HepG2 (cell line): Measurements from ENCODE around the gene TICAM2. TPM values are rescaled to one million over a fixed set of nuclear protein-coding genes. Genes with fewer than 3 reads are reported as not detected.

ENCODE experiments used
- ATAC-seq: fragments of 200-7000 bp; cut with Tn5 transposase; 3 replicates; pipeline ENCODE4 v1.9.1; 2020; ENCODE audit warnings: mild to moderate bottlenecking, moderate library complexity
- BruUV-seq: library from RNA; stranded (reverse); fragments of 400-500 nt; replicated peaks from 2 replicates; lab custom pipeline; 2021; lab: Mats Ljungman, UMichigan
- CTCF ChIA-PET: fragments of 300-600 bp; formaldehyde crosslinking; extraction: SDS; loops from one replicate; lab custom pipeline; 2021; ENCODE audit warnings: low total read pairs, inconsistent platforms, low intra/inter-chr PET ratio; lab: Yijun Ruan, JAX
- POLR2A ChIA-PET: fragments of 350-600 bp; sonication (Branson Sonifier 250); formaldehyde crosslinking; loops from one replicate; lab custom pipeline; 2020; ENCODE audit warnings: antibody characterized with exemption, inconsistent platforms; lab: Yijun Ruan, JAX
- DNase-seq: peaks from one replicate; pipeline ENCODE4 v3.0.0-alpha.2; 2015; ENCODE audit warnings: low spot score
- FAIRE-seq: peaks from 3 replicates; lab custom pipeline; 2011; peaks lifted over from hg19 to GRCh38; lab: Jason Lieb, UNC
- H2AFZ ChIP-seq: one replicate; pipeline ENCODE4 v1.6.1; 2011; ENCODE audit warnings: low read length, inconsistent platforms
- H3K27ac ChIP-seq: fragments of 300-600 bp; 3 replicates; pipeline ENCODE4 v1.8.0; 2011; ENCODE audit warnings: mixed run types, mild to moderate bottlenecking, mixed read lengths, low read length, inconsistent platforms; ENCODE audit not compliant: insufficient read depth; ENCODE audit errors: extremely low read length
- H3K27me3 ChIP-seq, 2 experiments: fragments of 200-600 bp in 1 of 2; 2 replicates in 1 of 2; 3 replicates in 1 of 2; pipeline versions ENCODE4 v1.6.0 to v1.8.0; 2011; ENCODE audit warnings: low read length in 2 of 2, mild to moderate bottlenecking in 2 of 2, moderate library complexity in 2 of 2, inconsistent platforms in 1 of 2; ENCODE audit not compliant: insufficient read depth in 2 of 2, control insufficient read depth in 1 of 2
- H3K36me3 ChIP-seq, 2 experiments: fragments of 200-600 bp in 1 of 2; replicated peaks in 1 of 2; 2 replicates in 1 of 2; 3 replicates in 1 of 2; pipeline versions ENCODE4 v1.5.1 to v1.8.0; 2011; ENCODE audit warnings: low read length in 2 of 2, inconsistent platforms in 1 of 2; ENCODE audit not compliant: insufficient read depth in 2 of 2, control insufficient read depth in 1 of 2
- H3K4me1 ChIP-seq: 2 replicates; pipeline ENCODE4 v1.5.1; 2012; ENCODE audit warnings: low read length, inconsistent platforms; ENCODE audit not compliant: insufficient read depth
- H3K4me2 ChIP-seq: 2 replicates; pipeline ENCODE4 v1.6.0; 2011; ENCODE audit warnings: low read depth, low read length, inconsistent platforms
- H3K4me3 ChIP-seq, 3 experiments: fragments of 200-600 bp in 1 of 3; sonication (generic), shearing (Covaris generic) in 1 of 3; replicated peaks in 1 of 3; 2 replicates each; pipeline ENCODE4 v1.5.1; 2011 to 2016; ENCODE audit warnings: low read length in 3 of 3, inconsistent platforms in 2 of 3, low read depth in 2 of 3, mild to moderate bottlenecking in 2 of 3, control low read depth in 1 of 3, mixed read lengths in 1 of 3; ENCODE audit not compliant: insufficient read depth in 1 of 3
- H3K79me2 ChIP-seq: one replicate; pipeline ENCODE4 v1.6.1; 2011; ENCODE audit warnings: low read length, inconsistent platforms; ENCODE audit not compliant: insufficient read depth
- H3K9ac ChIP-seq: 2 replicates; pipeline ENCODE4 v1.6.0; 2011; ENCODE audit warnings: mild to moderate bottlenecking, low read depth, low read length, inconsistent platforms; ENCODE audit not compliant: insufficient read depth
- H3K9me3 ChIP-seq: 2 replicates; pipeline ENCODE4 v1.5.1; 2012; ENCODE audit warnings: mild to moderate bottlenecking, low read length
- H4K20me1 ChIP-seq: 2 replicates; pipeline ENCODE4 v1.6.0; 2011; ENCODE audit warnings: inconsistent platforms, mild to moderate bottlenecking, low read length, moderate library complexity; ENCODE audit not compliant: insufficient read depth
- DNMT1 ChIP-seq: sonication (generic); formaldehyde crosslinking; IDR thresholded peaks from 2 replicates; pipeline ENCODE4 v1.5.1; 2020; ENCODE audit warnings: mild to moderate bottlenecking, missing genetic modification reagents
- ISX ChIP-seq: sonication (generic); formaldehyde crosslinking; conservative IDR thresholded peaks from 2 replicates; pipeline ENCODE4 v1.5.0; 2020; ENCODE audit warnings: missing genetic modification reagents
- JUNB ChIP-seq: sonication (generic); formaldehyde crosslinking; IDR thresholded peaks from 2 replicates; pipeline ENCODE4 v1.8.0; 2022; ENCODE audit warnings: missing genetic modification reagents, mild to moderate bottlenecking, borderline replicate concordance
- KLF9 ChIP-seq: IDR thresholded peaks from 2 replicates; pipeline ENCODE4 v1.6.1; 2016; ENCODE audit warnings: low read depth
- NR3C1 ChIP-seq: sonication (generic); formaldehyde crosslinking; IDR thresholded peaks from 2 replicates; pipeline ENCODE4 v1.4.0; 2020; ENCODE audit warnings: missing genetic modification reagents
- PITX1 ChIP-seq: sonication (generic); formaldehyde crosslinking; IDR thresholded peaks from 2 replicates; pipeline ENCODE4 v1.5.1; 2020; ENCODE audit warnings: mild to moderate bottlenecking, missing genetic modification reagents
- POLR2G ChIP-seq: fragments of 200-400 bp; formaldehyde crosslinking; IDR thresholded peaks from 2 replicates; pipeline ENCODE4 v1.6.1; 2018; ENCODE audit warnings: mild to moderate bottlenecking, low read depth, low read length, moderate library complexity
- REPIN1 ChIP-seq: sonication (generic); formaldehyde crosslinking; IDR thresholded peaks from 2 replicates; pipeline ENCODE4 v1.8.0; 2022; ENCODE audit warnings: missing genetic modification reagents, low read depth, mild to moderate bottlenecking, borderline replicate concordance
- SP4 ChIP-seq: sonication (generic); formaldehyde crosslinking; IDR thresholded peaks from 2 replicates; pipeline ENCODE4 v1.8.1; 2023; ENCODE audit warnings: mild to moderate bottlenecking, missing genetic modification reagents
- TCF7 ChIP-seq: sonication (generic); IDR thresholded peaks from 2 replicates; pipeline ENCODE4 v1.6.1; 2016; ENCODE audit warnings: antibody characterized with exemption, low read depth
- XRCC5 ChIP-seq: fragments of 200-400 bp; formaldehyde crosslinking; optimal IDR thresholded peaks from 2 replicates; pipeline ENCODE3; 2017; ENCODE audit warnings: mild to moderate bottlenecking, low read length
- ZBTB21 ChIP-seq: sonication (generic); formaldehyde crosslinking; IDR thresholded peaks from 2 replicates; pipeline ENCODE4 v1.4.0; 2020; ENCODE audit warnings: missing genetic modification reagents
- ZBTB42 ChIP-seq: sonication (generic); formaldehyde crosslinking; IDR thresholded peaks from 2 replicates; pipeline ENCODE4 v1.5.0; 2020; ENCODE audit warnings: mild to moderate bottlenecking, missing genetic modification reagents
- ZFP82 ChIP-seq: sonication (generic); formaldehyde crosslinking; IDR thresholded peaks from 2 replicates; pipeline ENCODE4 v1.5.1; 2020; ENCODE audit warnings: mild to moderate bottlenecking, missing genetic modification reagents, borderline replicate concordance
- ZNF253 ChIP-seq: sonication (generic); formaldehyde crosslinking; IDR thresholded peaks from 2 replicates; pipeline ENCODE4 v1.8.0; 2022; ENCODE audit warnings: mild to moderate bottlenecking, missing genetic modification reagents, borderline replicate concordance
- ZNF383 ChIP-seq: sonication (generic); formaldehyde crosslinking; IDR thresholded peaks from 2 replicates; pipeline ENCODE4 v1.4.0; 2020; ENCODE audit warnings: missing genetic modification reagents, mild to moderate bottlenecking, borderline replicate concordance
- ZNF441 ChIP-seq: sonication (generic); formaldehyde crosslinking; IDR thresholded peaks from 2 replicates; pipeline ENCODE4 v1.7.0; 2021; ENCODE audit warnings: missing genetic modification reagents, borderline replicate concordance
- ZNF460 ChIP-seq: sonication (generic); formaldehyde crosslinking; IDR thresholded peaks from 2 replicates; pipeline ENCODE4 v1.5.1; 2020; ENCODE audit warnings: missing genetic modification reagents, mild to moderate bottlenecking, borderline replicate concordance
- ZNF543 ChIP-seq: sonication (generic); formaldehyde crosslinking; IDR thresholded peaks from 2 replicates; pipeline ENCODE4 v1.4.0; 2020; ENCODE audit warnings: mild to moderate bottlenecking, missing genetic modification reagents
- ZNF558 ChIP-seq: sonication (generic); formaldehyde crosslinking; IDR thresholded peaks from 2 replicates; pipeline ENCODE4 v1.9.0; 2022; ENCODE audit warnings: mild to moderate bottlenecking, missing genetic modification reagents, borderline replicate concordance
- ZNF607 ChIP-seq: sonication (generic); formaldehyde crosslinking; IDR thresholded peaks from 2 replicates; pipeline ENCODE4 v1.5.1; 2020; ENCODE audit warnings: missing genetic modification reagents, mild to moderate bottlenecking, borderline replicate concordance
- ZNF674 ChIP-seq: sonication (generic); formaldehyde crosslinking; IDR thresholded peaks from 2 replicates; pipeline ENCODE4 v1.5.0; 2020; ENCODE audit warnings: low read depth, mild to moderate bottlenecking, missing genetic modification reagents
- WGBS: methylation state at CpG from one replicate; pipeline ENCODE4 v1.1.6; 2017; ENCODE audit warnings: low lambda C conversion rate; 5-methylcytosine and 5-hydroxymethylcytosine counted together
- in situ Hi-C: cut with HindIII; loops from 2 replicates; pipeline ENCODE4 v1.10.0; 2017; ENCODE audit warnings: low pct_unique_long_range_greater_than_20kb; ENCODE audit not compliant: extremely low pct_ligation_motif_present
- intact Hi-C: fragments of 100-400 bp; cut with micrococcal nuclease; formaldehyde crosslinking; loops from one replicate; pipeline ENCODE4 v1.10.0; 2022; ENCODE audit not compliant: unreplicated experiment
- polyA plus RNA-seq, 8 experiments: library from polyadenylated mRNA; depleted of rRNA in 3 of 8; stranded (reverse) in 7 of 8; unstranded in 1 of 8; fragments of >200 nt; fragmentation: Illumina TruSeq in 4 of 8; extraction: Trizol in 4 of 8; gene quantifications; 2 replicates each; pipeline versions ENCODE4 v1.2.1 to v1.2.3, GENCODE V29; 2011 to 2016; ENCODE audit warnings: low read depth in 4 of 8, missing spikeins in 1 of 8, mixed read lengths in 1 of 8; ENCODE audit not compliant: insufficient read depth in 1 of 8
- total RNA-seq, 5 experiments: library from RNA; depleted of rRNA; stranded (reverse); fragments of >200 nt; fragmentation: Illumina TruSeq; extraction: Trizol; gene quantifications; 2 replicates each; pipeline ENCODE4 v1.2.3, GENCODE V29; 2016; ENCODE audit warnings: low read depth in 1 of 5
- TF ChIP-seq, protein P1 (sequence below): sonication (generic); formaldehyde crosslinking; IDR thresholded peaks from 2 replicates; pipeline ENCODE4 v1.8.0; 2022; ENCODE audit warnings: missing genetic modification reagents, mild to moderate bottlenecking, moderate library complexity, borderline replicate concordance

The TICAM2 gene
- total and polyA plus RNA-seq, 2 of the 13 experiments (the other 11 are each of a cell fraction or from before 2014, with no cell fraction given), result 0.04 TPM; not detected in 1

DNA sequence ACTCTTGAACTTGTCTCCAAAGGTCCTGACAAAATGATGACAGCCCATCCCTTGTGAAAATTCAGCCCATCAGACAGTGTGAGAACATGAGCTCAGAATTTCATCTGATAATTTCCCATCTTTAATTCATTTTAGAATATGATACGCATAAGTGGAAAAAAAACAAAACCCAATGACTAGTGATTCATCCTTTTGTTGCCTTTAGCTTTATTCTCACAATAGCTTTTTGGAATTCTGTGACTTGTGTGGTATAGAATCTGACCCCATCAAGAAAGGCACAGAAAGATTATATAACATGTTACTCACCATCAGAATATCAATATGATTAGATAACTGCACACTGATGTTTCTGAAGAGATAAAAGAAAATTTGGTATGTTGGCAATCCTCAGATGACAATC, 39.7 kb upstream of the TICAM2 start:
- ATAC-seq, result no peak
- in situ Hi-C loops, result no loop called here
- CTCF ChIA-PET, result no interaction called here

DNA sequence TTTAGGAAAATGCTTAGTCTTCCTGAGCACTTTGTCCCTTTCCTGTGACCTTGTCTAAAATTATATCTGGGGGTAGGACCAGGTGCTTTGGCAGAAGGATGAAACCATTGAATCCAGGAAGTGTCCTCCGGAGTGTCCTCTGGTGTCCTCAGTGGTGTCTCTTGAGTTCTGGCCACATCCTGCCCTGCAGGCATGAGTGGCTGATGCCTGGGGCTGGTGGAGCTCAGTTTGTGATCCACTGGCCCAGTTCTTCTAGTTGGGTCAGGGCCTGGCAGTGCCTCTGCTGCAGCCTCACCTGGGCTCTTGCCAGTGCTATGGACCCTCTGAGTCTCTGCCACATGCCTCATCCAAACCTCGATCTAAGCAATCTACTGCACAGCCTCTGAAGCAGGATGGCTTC, 38.0 kb upstream of the TICAM2 start:
- H3K27me3 ChIP-seq, result peaks cover 0 to 2% of the 10 kb centered on the region in 2 experiments; a peak in 1 of 5 replicates
- no peak overlapping the region for H3K4me3 ChIP-seq
- 83% methylated on average over 1 of the region's 2 CpGs for WGBS
- TF ChIP-seq, protein P1, sequence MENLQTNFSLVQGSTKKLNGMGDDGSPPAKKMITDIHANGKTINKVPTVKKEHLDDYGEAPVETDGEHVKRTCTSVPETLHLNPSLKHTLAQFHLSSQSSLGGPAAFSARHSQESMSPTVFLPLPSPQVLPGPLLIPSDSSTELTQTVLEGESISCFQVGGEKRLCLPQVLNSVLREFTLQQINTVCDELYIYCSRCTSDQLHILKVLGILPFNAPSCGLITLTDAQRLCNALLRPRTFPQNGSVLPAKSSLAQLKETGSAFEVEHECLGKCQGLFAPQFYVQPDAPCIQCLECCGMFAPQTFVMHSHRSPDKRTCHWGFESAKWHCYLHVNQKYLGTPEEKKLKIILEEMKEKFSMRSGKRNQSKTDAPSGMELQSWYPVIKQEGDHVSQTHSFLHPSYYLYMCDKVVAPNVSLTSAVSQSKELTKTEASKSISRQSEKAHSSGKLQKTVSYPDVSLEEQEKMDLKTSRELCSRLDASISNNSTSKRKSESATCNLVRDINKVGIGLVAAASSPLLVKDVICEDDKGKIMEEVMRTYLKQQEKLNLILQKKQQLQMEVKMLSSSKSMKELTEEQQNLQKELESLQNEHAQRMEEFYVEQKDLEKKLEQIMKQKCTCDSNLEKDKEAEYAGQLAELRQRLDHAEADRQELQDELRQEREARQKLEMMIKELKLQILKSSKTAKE (CRISPR knock-in tag), result no peak
- no peak for TF ChIP-seq ISX
- no peak for TF ChIP-seq ZNF441
- no peak for TF ChIP-seq PITX1
- TF ChIP-seq KLF9 (CRISPR knock-in tag), result no peak
- TF ChIP-seq REPIN1, result no peak
- no peak for TF ChIP-seq JUNB (CRISPR knock-in tag)
- TF ChIP-seq SP4 (CRISPR knock-in tag), result no peak
- TF ChIP-seq TCF7, result no peak
- H3K4me2 ChIP-seq, result no peak overlapping the region
- H3K9ac ChIP-seq, result no peak overlapping the region
- FAIRE-seq, result no peak
- DNase-seq, result no peak
- H3K79me2 ChIP-seq, result no peaks in the 10 kb centered on the region
- H4K20me1 ChIP-seq, result no peaks in the 10 kb centered on the region
- intact Hi-C loops, result no loop called here
- CTCF ChIA-PET, result no interaction called here
- no TSS peak for BruUV-seq
- no peak overlapping the region for H3K27ac ChIP-seq
- POLR2A ChIA-PET, result no interaction called here
- no peak overlapping the region for H2AFZ ChIP-seq
- no peaks in the 10 kb centered on the region for H3K36me3 ChIP-seq
- no peaks in the 10 kb centered on the region for H3K9me3 ChIP-seq
- in situ Hi-C loops, result no loop called here
- ATAC-seq, result no peak
- H3K4me1 ChIP-seq, result peaks cover 12% of the 10 kb centered on the region

More for the DNA sequence above, 39.7 kb upstream of the TICAM2 start:
- no peaks in the 10 kb centered on the region for H3K36me3 ChIP-seq
- WGBS, result 91% methylated on average over 1 of the region's 1 CpG
- intact Hi-C loops, result no loop called here
- no TSS peak for BruUV-seq
- H3K79me2 ChIP-seq, result no peaks in the 10 kb centered on the region
- no peak overlapping the region for H3K27ac ChIP-seq
- no peak overlapping the region for H2AFZ ChIP-seq
- POLR2A ChIA-PET, result no interaction called here
- no peak for DNase-seq
- no peak overlapping the region for H3K4me3 ChIP-seq
- H3K9me3 ChIP-seq, result no peaks in the 10 kb centered on the region
- H4K20me1 ChIP-seq, result no peaks in the 10 kb centered on the region
- peaks cover 0 to 4% of the 10 kb centered on the region in 2 experiments; a peak in 2 of 5 replicates for H3K27me3 ChIP-seq
- no peak for TF ChIP-seq POLR2G
- TF ChIP-seq ZNF674, result no peak
- TF ChIP-seq XRCC5, result no peak
- no peak for TF ChIP-seq ZNF383 (CRISPR knock-in tag)
- TF ChIP-seq ZNF460 (CRISPR knock-in tag), result no peak
- no peak for TF ChIP-seq ZFP82 (CRISPR knock-in tag)
- no peak for TF ChIP-seq ZNF543
- TF ChIP-seq DNMT1 (CRISPR knock-in tag), result no peak
- no peak for TF ChIP-seq ZNF558
- TF ChIP-seq ZNF253 (CRISPR knock-in tag), result no peak
- TF ChIP-seq ZBTB21 (CRISPR knock-in tag), result no peak
- TF ChIP-seq NR3C1, result no peak
- no peak for TF ChIP-seq ZNF607
- no peak for TF ChIP-seq ZBTB42 (CRISPR knock-in tag)
- TF ChIP-seq, all 625 proteins: peak for 0
- no peak for FAIRE-seq
- Histone ChIP-seq H3K9ac (no peak overlapping the region), H3K4me1 (peaks cover 4% of the 10 kb centered on the region; the same call in 1 of the 2 replicates), H3K4me2 (no peak overlapping the region)
